Sigmoid colon (tissue), 4 donors: Measurements from ENCODE around the gene LGALS8.

ENCODE experiments used
- POLR2A ChIP-seq, 2 donors: fragments of 450-650 bp; IDR thresholded peaks; one replicate each; pipeline ENCODE4 v1.6.1; 2016; ENCODE audit warnings: antibody characterized with exemption in 2 of 2, mild to moderate bottlenecking in 2 of 2, moderate library complexity in 2 of 2
- POLR2AphosphoS5 ChIP-seq, 4 donors: sonication (generic); formaldehyde crosslinking; IDR thresholded peaks; one replicate each; pipeline ENCODE4 v1.6.1; 2017; ENCODE audit warnings: antibody characterized with exemption in 4 of 4
- TF ChIP-seq, protein P1 (sequence below), 4 experiments: fragments of 450-650 bp in 3 of 4; fragments of 200-600 bp in 1 of 4; IDR thresholded peaks; one replicate each; pipeline ENCODE4 v1.5.1; 2016 to 2019; ENCODE audit warnings: antibody characterized with exemption in 4 of 4, mild to moderate bottlenecking in 3 of 4, moderate library complexity in 2 of 4

DNA sequence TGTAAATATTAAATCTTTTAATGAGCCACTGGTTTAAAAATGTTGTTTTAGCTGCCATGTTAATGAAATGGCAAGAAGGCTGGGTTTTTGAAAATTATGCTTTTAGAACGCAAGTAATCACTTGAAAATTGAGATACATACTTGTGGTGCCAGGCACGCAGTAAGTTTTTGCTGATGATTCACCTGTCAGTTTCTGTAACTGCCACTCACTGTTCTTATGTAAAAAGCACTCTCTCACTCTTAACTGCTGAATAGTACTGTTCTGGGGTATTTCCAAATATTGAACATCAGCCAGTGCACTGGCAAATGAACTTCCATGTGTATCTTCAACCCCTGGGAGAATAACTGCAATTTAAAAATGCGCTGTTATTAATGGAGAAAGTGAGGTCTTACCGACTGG is 17.9 kb downstream of the LGALS8 start:
- TF ChIP-seq, protein P1, sequence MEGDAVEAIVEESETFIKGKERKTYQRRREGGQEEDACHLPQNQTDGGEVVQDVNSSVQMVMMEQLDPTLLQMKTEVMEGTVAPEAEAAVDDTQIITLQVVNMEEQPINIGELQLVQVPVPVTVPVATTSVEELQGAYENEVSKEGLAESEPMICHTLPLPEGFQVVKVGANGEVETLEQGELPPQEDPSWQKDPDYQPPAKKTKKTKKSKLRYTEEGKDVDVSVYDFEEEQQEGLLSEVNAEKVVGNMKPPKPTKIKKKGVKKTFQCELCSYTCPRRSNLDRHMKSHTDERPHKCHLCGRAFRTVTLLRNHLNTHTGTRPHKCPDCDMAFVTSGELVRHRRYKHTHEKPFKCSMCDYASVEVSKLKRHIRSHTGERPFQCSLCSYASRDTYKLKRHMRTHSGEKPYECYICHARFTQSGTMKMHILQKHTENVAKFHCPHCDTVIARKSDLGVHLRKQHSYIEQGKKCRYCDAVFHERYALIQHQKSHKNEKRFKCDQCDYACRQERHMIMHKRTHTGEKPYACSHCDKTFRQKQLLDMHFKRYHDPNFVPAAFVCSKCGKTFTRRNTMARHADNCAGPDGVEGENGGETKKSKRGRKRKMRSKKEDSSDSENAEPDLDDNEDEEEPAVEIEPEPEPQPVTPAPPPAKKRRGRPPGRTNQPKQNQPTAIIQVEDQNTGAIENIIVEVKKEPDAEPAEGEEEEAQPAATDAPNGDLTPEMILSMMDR (IDR thresholded peaks at IDR 0.05): no peak
- TF ChIP-seq POLR2A (IDR thresholded peaks at IDR 0.05): no peak
- TF ChIP-seq POLR2AphosphoS5 (IDR thresholded peaks at IDR 0.05): no peak
